ES-I3 (cell line): ENCODE data around the gene RNF223.

Source experiments
- H3K36me3 ChIP-seq: 2 replicates; pipeline ENCODE4 v1.6.1; 2013; ENCODE audit warnings: mild to moderate bottlenecking, low read length, control low read depth, moderate library complexity; ENCODE audit not compliant: insufficient read depth
- H3K4me1 ChIP-seq: 2 replicates; pipeline ENCODE4 v1.6.1; 2013; ENCODE audit warnings: mild to moderate bottlenecking, control low read depth, low read length; ENCODE audit not compliant: insufficient read depth
- H3K9ac ChIP-seq: 2 replicates; pipeline ENCODE4 v1.6.1; 2013; ENCODE audit warnings: low read depth, mild to moderate bottlenecking, low read length, moderate library complexity
- H3K9me3 ChIP-seq: 2 replicates; pipeline ENCODE4 v1.6.1; 2013; ENCODE audit warnings: mild to moderate bottlenecking, low read length, moderate library complexity; ENCODE audit not compliant: control insufficient read depth, insufficient read depth

The RNF223 gene

DNA sequence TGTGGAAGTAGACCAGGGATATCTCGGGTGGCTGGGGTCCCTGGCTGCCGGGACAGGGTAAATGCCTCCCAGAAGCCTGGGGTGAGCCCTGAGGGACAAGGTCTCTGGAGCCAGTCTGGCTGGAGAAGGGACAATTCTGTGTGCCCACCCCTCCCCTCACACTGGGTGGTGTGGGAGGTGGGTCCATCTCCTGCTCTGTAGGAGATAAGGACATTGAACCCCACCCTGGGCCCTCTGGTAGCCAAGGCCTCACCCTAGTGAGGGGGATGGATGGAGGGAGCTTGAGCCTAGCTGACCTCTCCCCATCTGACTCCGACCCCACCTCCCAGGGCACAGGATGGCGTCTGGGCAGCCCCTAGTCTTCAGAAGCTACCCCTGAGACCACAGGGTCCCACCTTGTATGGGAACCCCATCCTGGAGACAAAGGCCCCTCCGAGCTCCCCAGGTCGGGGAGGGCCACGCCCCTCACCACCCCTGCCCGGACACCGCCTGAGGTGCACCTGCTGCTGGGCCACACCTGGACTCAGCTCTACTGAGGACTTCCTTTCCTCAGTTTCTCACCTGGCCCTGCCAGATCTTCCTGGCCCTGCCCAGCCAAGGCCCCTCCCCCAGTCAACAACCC, 49.8 kb downstream of the RNF223 start:
- H3K9ac ChIP-seq, result peak overlapping the region; percentile 28
- no peaks in the 10 kb centered on the region for H3K36me3 ChIP-seq

GRCh38 chr1:1023700-1024099, 50.4 kb downstream of the RNF223 start:
- H3K36me3 ChIP-seq, result no peaks in the 10 kb centered on the region
- H3K4me1 ChIP-seq, result peaks cover 46% of the 10 kb centered on the region

More for the DNA sequence above, 49.8 kb downstream of the RNF223 start:
- peaks cover 46% of the 10 kb centered on the region for H3K4me1 ChIP-seq
- H3K9me3 ChIP-seq, result no peaks in the 10 kb centered on the region

DNA sequence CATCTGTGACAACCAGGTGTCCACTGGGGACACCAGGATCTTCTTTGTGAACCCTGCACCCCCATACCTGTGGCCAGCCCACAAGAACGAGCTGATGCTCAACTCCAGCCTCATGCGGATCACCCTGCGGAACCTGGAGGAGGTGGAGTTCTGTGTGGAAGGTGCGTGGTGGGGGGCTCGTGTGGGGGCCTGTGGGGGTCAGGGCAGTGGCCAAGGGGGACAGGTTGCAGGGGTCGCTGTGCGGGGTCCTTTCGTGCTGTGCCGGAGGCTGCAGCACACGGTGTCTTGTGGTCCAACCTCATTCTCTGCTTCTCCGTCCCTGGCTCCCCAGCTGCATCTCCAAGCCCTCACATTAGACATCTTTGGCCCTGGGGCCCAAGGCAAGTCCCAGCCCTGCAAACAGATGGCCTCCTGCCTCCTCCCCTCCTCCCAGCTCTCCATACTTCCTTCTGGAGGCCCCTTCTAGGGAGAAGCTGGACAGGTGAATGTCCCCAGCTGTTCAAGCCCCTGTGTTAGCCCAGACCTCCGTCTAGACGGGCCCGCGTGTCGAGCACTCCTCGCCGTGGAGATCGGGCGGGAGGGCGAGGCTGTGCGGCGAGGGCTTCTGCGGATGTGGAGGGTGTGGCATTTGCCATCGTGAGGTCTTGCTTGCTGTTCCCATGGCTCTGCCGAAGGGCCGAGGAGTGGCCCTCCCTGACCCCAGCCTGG, 51.6 kb downstream of the RNF223 start:
- H3K36me3 ChIP-seq, result no peaks in the 10 kb centered on the region
- no peaks in the 10 kb centered on the region for H3K9me3 ChIP-seq
- no peak overlapping the region; the same call in 1 of the 2 replicates for H3K9ac ChIP-seq
- peaks cover 46% of the 10 kb centered on the region for H3K4me1 ChIP-seq

More at GRCh38 chr1:1023700-1024099, 50.4 kb downstream of the RNF223 start:
- Histone ChIP-seq H3K9ac (0 out of 2 replicates have a peak overlapping the region, but pooled peaks have one; percentile 28), H3K9me3 (no peaks in the 10 kb centered on the region)

- Histone ChIP-seq H3K4me1 (peaks cover 46% of the 10 kb centered on the region), H3K9me3 (no peaks in the 10 kb centered on the region), H3K36me3 (no peaks in the 10 kb centered on the region), H3K9ac (peak overlapping the region; percentile 66; the same call in 1 of the 2 replicates)
Measured at GRCh38 chr1:1021920-1022259, 52.2 kb downstream of the RNF223 start.

- Histone ChIP-seq H3K4me1 (peaks cover 40% of the 10 kb centered on the region), H3K9ac (peak overlapping the region; percentile 66), H3K36me3 (no peaks in the 10 kb centered on the region), H3K9me3 (no peaks in the 10 kb centered on the region)
Measured at GRCh38 chr1:1021010-1021919, 52.8 kb downstream of the RNF223 start.
